Muscle layer of duodenum (tissue), 2 donors: Measurements from ENCODE around the gene WDR70.
"Not testable (repeated sequence)": the region's sequence is repeated elsewhere in the genome, so short reads cannot be mapped to it uniquely, and the experiment has no call there.

Experiments
- H3K27ac ChIP-seq: one replicate; pipeline ENCODE4 v1.7.0; 2013; ENCODE audit warnings: mild to moderate bottlenecking, low read length
- H3K27me3 ChIP-seq: one replicate; pipeline ENCODE4 v1.7.0; 2013; ENCODE audit warnings: low read depth, mild to moderate bottlenecking, control low read depth, low read length
- H3K36me3 ChIP-seq, 2 donors: one replicate each; pipeline ENCODE4 v1.7.0; 2013; ENCODE audit warnings: low read length in 2 of 2, control low read depth in 1 of 2, mild to moderate bottlenecking in 1 of 2; ENCODE audit not compliant: insufficient read depth in 2 of 2, control insufficient read depth in 1 of 2
- H3K4me1 ChIP-seq, 2 donors: one replicate each; pipeline ENCODE4 v1.7.0; 2013; ENCODE audit warnings: low read length in 2 of 2, mild to moderate bottlenecking in 2 of 2, control low read depth in 1 of 2, moderate library complexity in 1 of 2; ENCODE audit not compliant: insufficient read depth in 2 of 2, control insufficient read depth in 1 of 2
- H3K4me3 ChIP-seq, 2 donors: one replicate each; pipeline ENCODE4 v1.7.0; 2013; ENCODE audit warnings: low read length in 2 of 2, low read depth in 1 of 2, mild to moderate bottlenecking in 1 of 2
- H3K9me3 ChIP-seq, 2 donors: one replicate each; pipeline ENCODE4 v1.7.0; 2013; ENCODE audit warnings: low read length in 2 of 2, control low read depth in 1 of 2, mild to moderate bottlenecking in 1 of 2; ENCODE audit not compliant: control insufficient read depth in 1 of 2
- donor health status: healthy.

WDR70 gene

GRCh38 chr5:37688925-37689324 is 309.8 kb downstream of the WDR70 start:
- not testable (repeated sequence) for H3K36me3 ChIP-seq, H3K4me1 ChIP-seq, H3K27me3 ChIP-seq, H3K4me3 ChIP-seq, H3K27ac ChIP-seq, H3K9me3 ChIP-seq

DNA sequence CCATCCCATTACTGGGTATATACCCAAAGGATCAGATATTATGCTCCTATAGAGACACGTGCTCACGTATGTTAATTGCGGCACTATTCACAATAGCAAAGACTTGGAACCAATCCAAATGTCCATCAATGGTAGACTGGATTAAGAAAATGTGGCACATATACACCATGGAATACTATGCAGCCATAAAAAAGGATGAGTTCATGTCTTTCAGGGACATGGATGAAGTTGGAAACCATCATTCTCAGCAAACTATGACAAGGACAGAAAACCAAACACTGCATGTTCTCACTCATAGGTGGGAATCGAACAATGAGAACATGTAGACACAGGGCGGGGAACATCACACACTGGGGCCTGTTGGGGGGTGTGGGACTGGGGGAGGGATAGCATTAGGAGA is 315.2 kb downstream of the WDR70 start:
- not testable (repeated sequence) for H3K27me3 ChIP-seq

DNA sequence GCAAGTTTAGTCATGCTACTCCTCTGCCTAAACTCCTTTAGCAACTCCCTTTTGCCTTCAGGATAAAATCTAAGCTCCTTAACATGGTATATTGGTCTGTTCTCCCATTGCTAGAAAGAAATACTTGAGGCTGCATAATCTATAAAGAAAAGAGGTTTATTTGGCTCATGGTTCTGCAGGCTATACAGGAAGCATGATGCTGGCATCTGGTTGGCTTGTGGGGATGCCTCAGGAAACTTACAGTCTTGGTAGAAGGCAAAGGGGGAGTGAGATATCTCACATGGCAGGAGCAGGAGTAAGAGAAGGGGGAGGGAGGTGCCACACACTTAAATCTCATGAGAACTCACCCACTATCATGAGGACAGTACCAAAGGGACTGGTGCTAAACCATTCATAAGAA is 315.7 kb downstream of the WDR70 start:
- no peak overlapping the region for H3K27ac ChIP-seq
- no peak overlapping the region for H3K4me3 ChIP-seq
- peaks cover 0 to 5% of the 10 kb centered on the region in 2 donors for H3K36me3 ChIP-seq
- no peaks in the 10 kb centered on the region for H3K9me3 ChIP-seq
- H3K4me1 ChIP-seq: no peaks in the 10 kb centered on the region
- no peaks in the 10 kb centered on the region for H3K27me3 ChIP-seq

More for the DNA sequence above, 315.2 kb downstream of the WDR70 start:
- H3K27ac ChIP-seq, H3K36me3 ChIP-seq, H3K4me3 ChIP-seq, H3K4me1 ChIP-seq, H3K9me3 ChIP-seq: not testable (repeated sequence)

DNA sequence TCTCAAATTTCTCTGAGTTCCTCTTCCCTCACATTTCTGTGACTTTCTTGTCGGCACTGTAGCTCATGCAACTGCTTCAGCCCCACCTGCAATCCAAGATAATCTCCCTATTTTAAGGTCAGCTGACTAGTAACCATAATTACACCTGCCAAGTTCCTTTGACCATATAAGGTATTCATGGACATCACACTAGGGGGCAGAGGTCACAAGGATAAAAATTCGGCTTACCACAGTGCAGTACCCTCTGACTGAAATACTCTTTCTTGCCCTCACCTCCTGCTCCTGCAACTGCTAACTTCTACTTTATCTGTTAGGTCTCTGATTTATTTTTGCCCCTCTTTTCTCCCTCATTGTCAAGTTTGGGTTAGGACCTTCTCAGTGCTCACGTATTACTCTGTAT is 316.5 kb downstream of the WDR70 start:
- no peak overlapping the region for H3K4me3 ChIP-seq
- no peaks in the 10 kb centered on the region for H3K9me3 ChIP-seq
- H3K36me3 ChIP-seq: peaks cover 0 to 5% of the 10 kb centered on the region in 2 donors
- no peaks in the 10 kb centered on the region for H3K4me1 ChIP-seq
- H3K27ac ChIP-seq: no peak overlapping the region
- no peaks in the 10 kb centered on the region for H3K27me3 ChIP-seq

- H3K4me3 ChIP-seq: no peak overlapping the region
- H3K27me3 ChIP-seq: no peaks in the 10 kb centered on the region
- no peaks in the 10 kb centered on the region for H3K9me3 ChIP-seq
- no peaks in the 10 kb centered on the region for H3K4me1 ChIP-seq
- peaks cover 0 to 5% of the 10 kb centered on the region in 2 donors for H3K36me3 ChIP-seq
- H3K27ac ChIP-seq: no peak overlapping the region
Observed at GRCh38 chr5:37696190-37697021, 317.3 kb downstream of the WDR70 start.

DNA sequence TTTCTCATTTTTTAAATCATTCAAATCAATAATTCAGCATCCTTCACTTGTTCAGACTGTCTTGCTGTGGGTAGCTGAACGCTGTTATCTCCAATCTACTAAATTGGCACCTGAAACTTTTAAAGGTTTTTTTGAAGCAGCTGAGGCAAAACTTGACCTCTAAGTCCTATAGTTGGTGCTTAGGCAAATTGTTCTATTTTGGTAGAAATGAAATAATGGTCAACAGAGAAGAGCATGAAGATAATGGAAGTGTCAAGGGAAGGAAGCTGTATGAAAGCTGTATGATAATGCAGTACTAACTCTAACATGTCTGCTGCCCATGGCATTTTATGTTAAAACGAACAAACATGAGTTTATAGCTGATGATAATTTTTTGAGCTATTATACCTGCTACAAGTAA is 322.8 kb downstream of the WDR70 start:
- no peaks in the 10 kb centered on the region for H3K27me3 ChIP-seq
- H3K27ac ChIP-seq: no peak overlapping the region
- H3K4me1 ChIP-seq: peaks cover 0 to 4% of the 10 kb centered on the region in 2 donors
- no peak overlapping the region for H3K4me3 ChIP-seq
- no peaks in the 10 kb centered on the region for H3K9me3 ChIP-seq
- H3K36me3 ChIP-seq: peaks cover 0 to 5% of the 10 kb centered on the region in 2 donors

DNA sequence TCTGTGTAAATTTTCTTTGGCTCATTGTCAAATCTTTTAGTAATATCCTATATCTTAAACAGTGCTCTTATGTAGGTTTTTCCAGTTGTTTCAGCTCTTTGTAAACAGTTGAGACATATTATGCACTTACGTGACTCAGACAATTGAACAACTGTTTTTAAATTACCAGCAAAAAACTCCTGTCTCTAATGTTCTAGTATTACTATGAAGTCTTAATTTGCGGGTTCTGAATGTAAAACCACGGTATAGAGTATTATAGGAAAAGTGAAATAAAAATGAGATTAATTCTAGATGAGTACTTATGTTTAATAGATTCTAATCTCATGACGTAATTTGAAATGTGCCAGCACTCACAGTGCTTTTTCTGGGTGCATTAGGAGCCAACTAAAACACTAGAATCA is 324.7 kb downstream of the WDR70 start:
- Histone ChIP-seq H3K9me3 (no peaks in the 10 kb centered on the region), H3K27ac (no peak overlapping the region), H3K27me3 (no peaks in the 10 kb centered on the region), H3K4me1 (peaks cover 0 to 4% of the 10 kb centered on the region in 2 donors), H3K36me3 (no peaks in the 10 kb centered on the region), H3K4me3 (no peak overlapping the region)

DNA sequence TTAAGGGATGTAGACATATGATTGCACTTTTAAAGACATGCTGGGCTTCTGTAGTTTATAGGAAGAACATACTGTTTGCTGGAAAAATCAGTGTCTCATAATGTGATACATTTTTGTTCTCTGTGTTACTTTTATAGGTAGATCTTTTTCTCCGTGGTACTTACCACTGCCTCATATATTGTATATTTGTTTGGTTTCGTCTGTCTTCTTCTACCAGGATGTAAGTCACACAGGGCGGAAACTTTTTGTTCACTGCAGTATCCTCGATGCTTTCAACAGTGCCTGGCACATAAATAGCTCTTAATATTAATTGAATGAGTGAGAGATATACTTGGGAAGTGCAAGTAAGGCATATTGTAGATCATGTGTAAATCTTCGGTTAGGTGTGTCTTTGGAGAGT is 325.3 kb downstream of the WDR70 start:
- Histone ChIP-seq H3K9me3 (no peaks in the 10 kb centered on the region), H3K36me3 (peaks cover 0 to under 1% of the 10 kb centered on the region in 2 donors), H3K4me3 (no peak overlapping the region), H3K4me1 (peaks cover 0 to 4% of the 10 kb centered on the region in 2 donors), H3K27ac (no peak overlapping the region), H3K27me3 (no peaks in the 10 kb centered on the region)

DNA sequence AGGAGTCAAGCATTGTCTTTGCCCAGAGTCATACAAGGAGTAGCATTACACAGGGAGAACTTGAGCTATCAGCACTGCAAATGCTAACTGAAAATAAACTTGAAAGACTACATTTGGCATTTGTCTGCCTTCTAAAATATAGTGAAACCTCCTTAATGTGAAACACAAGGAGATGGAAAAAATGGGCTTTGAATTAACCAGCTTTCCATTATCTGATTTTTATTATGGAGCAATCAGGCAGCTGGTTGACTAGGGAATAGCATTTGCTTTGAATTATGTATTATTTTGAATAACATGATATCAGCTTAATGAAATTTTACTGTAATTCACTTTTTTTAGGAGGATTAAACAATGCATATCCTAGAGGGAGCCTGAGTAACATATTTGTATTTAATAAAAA is 329.9 kb downstream of the WDR70 start:
- Histone ChIP-seq H3K36me3 (peaks cover 0 to 3% of the 10 kb centered on the region in 2 donors), H3K4me3 (no peak overlapping the region), H3K4me1 (peaks cover 0 to 4% of the 10 kb centered on the region in 2 donors), H3K27ac (no peak overlapping the region), H3K9me3 (no peaks in the 10 kb centered on the region), H3K27me3 (no peaks in the 10 kb centered on the region)

DNA sequence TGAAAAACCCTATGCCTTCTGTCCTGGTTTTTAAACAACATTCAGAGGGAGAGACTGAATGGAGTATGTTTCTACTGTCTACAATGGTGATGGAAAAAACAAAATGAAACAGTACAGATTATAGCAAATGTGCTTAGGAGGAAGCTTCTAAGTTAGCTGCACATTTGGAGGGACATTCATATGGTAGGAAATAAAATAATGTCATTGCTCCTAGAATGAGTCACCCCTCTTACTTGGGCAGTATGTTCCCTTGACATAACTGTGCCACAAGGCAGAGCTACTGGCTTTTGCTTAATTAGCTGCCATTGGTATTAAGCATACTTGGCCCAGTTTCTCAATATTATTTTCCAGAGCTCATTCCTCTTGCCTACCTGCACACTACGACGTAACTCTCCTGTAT is 331.8 kb downstream of the WDR70 start:
- H3K27me3 ChIP-seq: no peaks in the 10 kb centered on the region
- peaks cover 0 to 3% of the 10 kb centered on the region in 2 donors for H3K36me3 ChIP-seq
- H3K4me3 ChIP-seq: no peak overlapping the region
- H3K27ac ChIP-seq: no peak overlapping the region
- H3K9me3 ChIP-seq: no peaks in the 10 kb centered on the region
- H3K4me1 ChIP-seq: no peaks in the 10 kb centered on the region

GRCh38 chr5:37712750-37713149 is 333.6 kb downstream of the WDR70 start:
- Histone ChIP-seq H3K4me1 (peaks cover 6 to 13% of the 10 kb centered on the region in 2 donors), H3K27me3 (no peaks in the 10 kb centered on the region), H3K27ac (no peak overlapping the region), H3K9me3 (no peaks in the 10 kb centered on the region), H3K4me3 (no peak overlapping the region), H3K36me3 (peaks cover 0 to 3% of the 10 kb centered on the region in 2 donors)

DNA sequence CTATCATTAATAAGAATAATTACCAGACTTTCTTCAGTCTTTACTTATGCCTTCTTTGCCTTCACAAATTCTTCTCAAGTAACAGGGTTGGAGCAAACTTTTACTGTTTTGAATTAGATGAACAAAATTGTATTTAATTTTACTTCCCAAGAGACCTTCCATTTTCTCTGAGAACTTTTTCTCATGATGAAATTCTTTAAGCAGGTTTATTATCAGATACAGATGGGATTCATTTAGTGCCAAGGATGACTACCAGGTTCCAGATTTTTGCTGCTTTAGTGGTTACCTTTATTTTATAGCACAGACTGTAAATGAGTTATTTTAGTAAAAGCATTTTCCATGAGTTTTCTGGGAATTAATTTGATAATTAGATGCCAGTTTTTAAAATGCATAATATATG is 335.6 kb downstream of the WDR70 start:
- H3K4me1 ChIP-seq: peaks cover 6 to 22% of the 10 kb centered on the region in 2 donors
- no peaks in the 10 kb centered on the region for H3K27me3 ChIP-seq
- H3K4me3 ChIP-seq: no peak overlapping the region
- no peaks in the 10 kb centered on the region for H3K9me3 ChIP-seq
- no peaks in the 10 kb centered on the region for H3K36me3 ChIP-seq
- no peak overlapping the region for H3K27ac ChIP-seq
